Ishikawa (cell line): ENCODE results near the gene INTS14.

Experiments used
- CEBPB ChIP-seq: IDR thresholded peaks from 2 replicates; pipeline ENCODE4 v1.6.1; 2012
- CREB1 ChIP-seq: IDR thresholded peaks from 2 replicates; pipeline ENCODE4 v1.6.1; 2012; ENCODE audit warnings: low read depth
- EP300 ChIP-seq: IDR thresholded peaks from 2 replicates; pipeline ENCODE4 v1.6.1; 2012; ENCODE audit warnings: borderline replicate concordance
- FOXM1 ChIP-seq: IDR thresholded peaks from 2 replicates; pipeline ENCODE4 v1.6.1; 2012; ENCODE audit warnings: low read depth, borderline replicate concordance
- MAX ChIP-seq: IDR thresholded peaks from 2 replicates; pipeline ENCODE4 v1.6.1; 2012
- RAD21 ChIP-seq: IDR thresholded peaks from 2 replicates; pipeline ENCODE4 v1.6.1; 2012; ENCODE audit warnings: low read depth
- REST ChIP-seq: IDR thresholded peaks from 2 replicates; pipeline ENCODE4 v1.6.1; 2012; ENCODE audit warnings: low read depth, mild to moderate bottlenecking
- TAF1 ChIP-seq: IDR thresholded peaks from 2 replicates; pipeline ENCODE4 v1.6.1; 2012; ENCODE audit warnings: low read depth, mild to moderate bottlenecking
- YY1 ChIP-seq: IDR thresholded peaks from 2 replicates; pipeline ENCODE4 v1.6.1; 2012; ENCODE audit warnings: low read depth

- no peak for TF ChIP-seq CREB1
- no peak for TF ChIP-seq RAD21
- no peak for TF ChIP-seq REST
- no peak for TF ChIP-seq TAF1
- no peak for TF ChIP-seq FOXM1
- no peak for TF ChIP-seq CEBPB
- no peak for TF ChIP-seq EP300
- TF ChIP-seq MAX: no peak
- TF ChIP-seq YY1: no peak
Observed at GRCh38 chr15:65558336-65558735, 52.6 kb downstream of the INTS14 start.
